ENCODE data around the gene KCNIP3.

- TF ChIP-seq, protein P1, sequence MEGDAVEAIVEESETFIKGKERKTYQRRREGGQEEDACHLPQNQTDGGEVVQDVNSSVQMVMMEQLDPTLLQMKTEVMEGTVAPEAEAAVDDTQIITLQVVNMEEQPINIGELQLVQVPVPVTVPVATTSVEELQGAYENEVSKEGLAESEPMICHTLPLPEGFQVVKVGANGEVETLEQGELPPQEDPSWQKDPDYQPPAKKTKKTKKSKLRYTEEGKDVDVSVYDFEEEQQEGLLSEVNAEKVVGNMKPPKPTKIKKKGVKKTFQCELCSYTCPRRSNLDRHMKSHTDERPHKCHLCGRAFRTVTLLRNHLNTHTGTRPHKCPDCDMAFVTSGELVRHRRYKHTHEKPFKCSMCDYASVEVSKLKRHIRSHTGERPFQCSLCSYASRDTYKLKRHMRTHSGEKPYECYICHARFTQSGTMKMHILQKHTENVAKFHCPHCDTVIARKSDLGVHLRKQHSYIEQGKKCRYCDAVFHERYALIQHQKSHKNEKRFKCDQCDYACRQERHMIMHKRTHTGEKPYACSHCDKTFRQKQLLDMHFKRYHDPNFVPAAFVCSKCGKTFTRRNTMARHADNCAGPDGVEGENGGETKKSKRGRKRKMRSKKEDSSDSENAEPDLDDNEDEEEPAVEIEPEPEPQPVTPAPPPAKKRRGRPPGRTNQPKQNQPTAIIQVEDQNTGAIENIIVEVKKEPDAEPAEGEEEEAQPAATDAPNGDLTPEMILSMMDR (IDR thresholded peaks at IDR 0.05), result no peak
- no peak for TF ChIP-seq EZH2phosphoT487 (IDR thresholded peaks at IDR 0.05)
- no peak for TF ChIP-seq EZH2 (IDR thresholded peaks at IDR 0.05)
Measured at GRCh38 chr2:95382686-95383634, 85.8 kb downstream of the KCNIP3 start.

Data from neural progenitor cell (in vitro differentiated cells).